ENCODE results near the gene PDAP1.

PDAP1 gene

GRCh38 chr7:99395616-99396327 lies 12.6 kb downstream of the PDAP1 start:
- ChIA-PET POLR2A (no interaction called here), CTCF (no interaction called here)
- no peak for TF ChIP-seq ELF4 (IDR thresholded peaks at IDR 0.05)
- TF ChIP-seq FOXM1 (IDR thresholded peaks at IDR 0.05; ENCODE audit: borderline replicate concordance), result no peak
- no peak for TF ChIP-seq ZNF384 (IDR thresholded peaks at IDR 0.05)
- TF ChIP-seq SUZ12 (IDR thresholded peaks at IDR 0.05), result no peak
- no peak for TF ChIP-seq BHLHE40 (IDR thresholded peaks at IDR 0.05; ENCODE audit: borderline replicate concordance)
- no peak for TF ChIP-seq HDGF (IDR thresholded peaks at IDR 0.05; ENCODE audit: borderline replicate concordance)
- no peak for TF ChIP-seq LEF1 (IDR thresholded peaks at IDR 0.05; ENCODE audit: borderline replicate concordance)
- no peak for TF ChIP-seq FOXA1 (IDR thresholded peaks at IDR 0.05)
- no peak for TF ChIP-seq FOXK2 (IDR thresholded peaks at IDR 0.05)
- TF ChIP-seq SP1 (IDR thresholded peaks at IDR 0.05), result no peak
- no peak for TF ChIP-seq L3MBTL2 (conservative IDR thresholded peaks at IDR 0.05)
- no peak for TF ChIP-seq NFRKB (IDR thresholded peaks at IDR 0.05)
- no peak for TF ChIP-seq CTBP1 (IDR thresholded peaks at IDR 0.05; ENCODE audit: borderline replicate concordance)
- TF ChIP-seq TARDBP (IDR thresholded peaks at IDR 0.05), result no peak
- DNase-seq (ENCODE audit: extremely low spot score), result no peak

- POLR2A ChIA-PET, result interaction anchor here (3.2 kb wide), 1 partner anchor 14 kb away, joined by 24 read pairs; the partner anchor contains the start of genes BUD31 and PDAP1
- no peak for TF ChIP-seq BHLHE40 (IDR thresholded peaks at IDR 0.05; ENCODE audit: borderline replicate concordance)
- no peak for TF ChIP-seq SP1 (IDR thresholded peaks at IDR 0.05)
- CTCF ChIA-PET, result no interaction called here
- DNase-seq (ENCODE audit: extremely low spot score), result no peak
These were observed 14.3 kb downstream of the PDAP1 start for GRCh38 chr7:99394188-99394502.

- CTCF ChIA-PET, result no interaction called here
- no peak for TF ChIP-seq SP1 (IDR thresholded peaks at IDR 0.05)
- no peak for TF ChIP-seq CTBP1 (IDR thresholded peaks at IDR 0.05; ENCODE audit: borderline replicate concordance)
- no peak for TF ChIP-seq FOXA1 (IDR thresholded peaks at IDR 0.05)
- no peak for TF ChIP-seq TARDBP (IDR thresholded peaks at IDR 0.05)
- no peak for TF ChIP-seq LEF1 (IDR thresholded peaks at IDR 0.05; ENCODE audit: borderline replicate concordance)
- TF ChIP-seq ZNF384 (IDR thresholded peaks at IDR 0.05), result no peak
- no peak for TF ChIP-seq BHLHE40 (IDR thresholded peaks at IDR 0.05; ENCODE audit: borderline replicate concordance)
- TF ChIP-seq FOXK2 (IDR thresholded peaks at IDR 0.05), result no peak
- no peak for TF ChIP-seq PKNOX1 (IDR thresholded peaks at IDR 0.05)
- no peak for TF ChIP-seq FOXM1 (IDR thresholded peaks at IDR 0.05; ENCODE audit: borderline replicate concordance)
- TF ChIP-seq ARNT (IDR thresholded peaks at IDR 0.05), result no peak
- no peak for TF ChIP-seq L3MBTL2 (conservative IDR thresholded peaks at IDR 0.05)
- no peak for DNase-seq (ENCODE audit: extremely low spot score)
- POLR2A ChIA-PET, result interaction anchor here (3.2 kb wide), 1 partner anchor 14 kb away, joined by 24 read pairs; the partner anchor contains the start of genes BUD31 and PDAP1
These were observed 14.8 kb downstream of the PDAP1 start for GRCh38 chr7:99393355-99394187.

GRCh38 chr7:99392659-99393354 lies 15.6 kb downstream of the PDAP1 start:
- TF ChIP-seq ZNF384 (IDR thresholded peaks at IDR 0.05), result no peak
- POLR2A ChIA-PET, result interaction anchor here (3.2 kb wide), 1 partner anchor 15 kb away, joined by 24 read pairs; the partner anchor contains the start of genes BUD31 and PDAP1
- CTCF ChIA-PET, result no interaction called here
- no peak for DNase-seq (ENCODE audit: extremely low spot score)

GRCh38 chr7:99392046-99392445 lies 16.4 kb downstream of the PDAP1 start:
- no peak for TF ChIP-seq ZNF384 (IDR thresholded peaks at IDR 0.05)
- TF ChIP-seq NFRKB (IDR thresholded peaks at IDR 0.05), result no peak
- TF ChIP-seq PKNOX1 (IDR thresholded peaks at IDR 0.05), result no peak
- no peak for TF ChIP-seq FOXK2 (IDR thresholded peaks at IDR 0.05)
- no peak for TF ChIP-seq ARNT (IDR thresholded peaks at IDR 0.05)
- no peak for TF ChIP-seq SUZ12 (IDR thresholded peaks at IDR 0.05)
- TF ChIP-seq L3MBTL2 (conservative IDR thresholded peaks at IDR 0.05), result no peak
- TF ChIP-seq FOXA1 (IDR thresholded peaks at IDR 0.05), result no peak
- TF ChIP-seq ELF4 (IDR thresholded peaks at IDR 0.05), result no peak
- TF ChIP-seq TARDBP (IDR thresholded peaks at IDR 0.05), result no peak
- TF ChIP-seq HDGF (IDR thresholded peaks at IDR 0.05; ENCODE audit: borderline replicate concordance), result no peak
- TF ChIP-seq LEF1 (IDR thresholded peaks at IDR 0.05; ENCODE audit: borderline replicate concordance), result no peak
- no peak for TF ChIP-seq CTBP1 (IDR thresholded peaks at IDR 0.05; ENCODE audit: borderline replicate concordance)
- no peak for TF ChIP-seq BHLHE40 (IDR thresholded peaks at IDR 0.05; ENCODE audit: borderline replicate concordance)
- TF ChIP-seq FOXM1 (IDR thresholded peaks at IDR 0.05; ENCODE audit: borderline replicate concordance), result no peak
- POLR2A ChIA-PET, result interaction anchor here (3.2 kb wide), 1 partner anchor 16 kb away, joined by 24 read pairs; the partner anchor contains the start of genes BUD31 and PDAP1
- DNase-seq (ENCODE audit: extremely low spot score), result no peak
- CTCF ChIA-PET, result no interaction called here

GRCh38 chr7:99390941-99391602 lies 17.3 kb downstream of the PDAP1 start:
- TF ChIP-seq NFRKB (IDR thresholded peaks at IDR 0.05) (no peak), FOXM1 (IDR thresholded peaks at IDR 0.05; ENCODE audit: borderline replicate concordance) (no peak), ARNT (IDR thresholded peaks at IDR 0.05) (no peak), ELF4 (IDR thresholded peaks at IDR 0.05) (no peak), BHLHE40 (IDR thresholded peaks at IDR 0.05; ENCODE audit: borderline replicate concordance) (no peak), TARDBP (IDR thresholded peaks at IDR 0.05) (no peak), SUZ12 (IDR thresholded peaks at IDR 0.05) (no peak), FOXA1 (IDR thresholded peaks at IDR 0.05) (no peak), L3MBTL2 (conservative IDR thresholded peaks at IDR 0.05) (no peak), FOXK2 (IDR thresholded peaks at IDR 0.05) (no peak), LEF1 (IDR thresholded peaks at IDR 0.05; ENCODE audit: borderline replicate concordance) (no peak), ZNF384 (IDR thresholded peaks at IDR 0.05) (no peak), SP1 (IDR thresholded peaks at IDR 0.05) (no peak), HDGF (IDR thresholded peaks at IDR 0.05; ENCODE audit: borderline replicate concordance) (no peak), CTBP1 (IDR thresholded peaks at IDR 0.05; ENCODE audit: borderline replicate concordance) (no peak), PKNOX1 (IDR thresholded peaks at IDR 0.05) (no peak)
- ChIA-PET CTCF (interaction anchor here (1.2 kb wide), 1 partner anchor 9 kb away, joined by 3 read pairs; no protein-coding TSS in a partner anchor), POLR2A (interaction anchor here (0.9 kb wide), 1 partner anchor 19 kb away, joined by 3 read pairs; no protein-coding TSS in a partner anchor)
- DNase-seq (ENCODE audit: extremely low spot score), result no peak

Data from HEK293T (cell line).